ENCODE data around the gene ZDHHC23.

DNA sequence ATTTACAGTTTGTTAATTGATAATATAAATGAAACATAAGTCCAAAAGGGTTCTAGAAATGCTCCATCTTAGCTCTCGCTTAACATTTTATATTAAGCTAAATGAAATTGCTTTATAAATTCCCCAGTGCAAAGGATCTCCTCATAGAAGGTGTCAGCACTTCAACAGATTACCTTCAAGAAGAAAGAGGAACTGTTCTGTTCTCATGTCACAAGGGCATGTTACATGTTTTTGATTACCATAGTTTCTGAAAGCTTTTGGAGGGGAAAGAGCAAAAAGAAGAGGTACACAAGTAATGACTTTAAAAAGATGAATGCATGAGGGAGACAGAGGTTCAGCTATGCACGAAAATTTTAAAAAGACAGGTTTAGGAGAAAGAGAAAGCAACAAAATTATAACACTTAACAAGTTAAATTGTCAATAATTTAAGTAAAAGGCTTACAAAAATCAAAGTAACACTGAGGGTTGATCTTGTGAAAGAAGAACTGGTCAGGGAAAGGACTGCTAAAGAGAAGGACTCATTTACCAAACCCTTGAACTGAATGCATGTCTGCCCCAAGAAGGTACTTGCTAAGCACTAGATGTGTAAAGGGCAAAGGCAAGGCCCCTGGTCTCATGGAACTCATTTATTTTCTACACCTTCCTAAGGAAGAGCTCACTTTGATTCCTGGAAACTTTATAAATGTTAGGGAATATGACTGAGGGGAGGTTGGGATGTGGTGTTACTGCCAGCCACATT, 63.4 kb downstream of the ZDHHC23 start:
- TF ChIP-seq, protein P1, sequence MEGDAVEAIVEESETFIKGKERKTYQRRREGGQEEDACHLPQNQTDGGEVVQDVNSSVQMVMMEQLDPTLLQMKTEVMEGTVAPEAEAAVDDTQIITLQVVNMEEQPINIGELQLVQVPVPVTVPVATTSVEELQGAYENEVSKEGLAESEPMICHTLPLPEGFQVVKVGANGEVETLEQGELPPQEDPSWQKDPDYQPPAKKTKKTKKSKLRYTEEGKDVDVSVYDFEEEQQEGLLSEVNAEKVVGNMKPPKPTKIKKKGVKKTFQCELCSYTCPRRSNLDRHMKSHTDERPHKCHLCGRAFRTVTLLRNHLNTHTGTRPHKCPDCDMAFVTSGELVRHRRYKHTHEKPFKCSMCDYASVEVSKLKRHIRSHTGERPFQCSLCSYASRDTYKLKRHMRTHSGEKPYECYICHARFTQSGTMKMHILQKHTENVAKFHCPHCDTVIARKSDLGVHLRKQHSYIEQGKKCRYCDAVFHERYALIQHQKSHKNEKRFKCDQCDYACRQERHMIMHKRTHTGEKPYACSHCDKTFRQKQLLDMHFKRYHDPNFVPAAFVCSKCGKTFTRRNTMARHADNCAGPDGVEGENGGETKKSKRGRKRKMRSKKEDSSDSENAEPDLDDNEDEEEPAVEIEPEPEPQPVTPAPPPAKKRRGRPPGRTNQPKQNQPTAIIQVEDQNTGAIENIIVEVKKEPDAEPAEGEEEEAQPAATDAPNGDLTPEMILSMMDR (IDR thresholded peaks at IDR 0.05) = no peak
- TF ChIP-seq ZFX (IDR thresholded peaks at IDR 0.05; ENCODE audit: borderline replicate concordance) = no peak

Data from 22Rv1 (cell line).